ENCODE data around the gene DCDC2.
"Not testable (repeated sequence)": the region's sequence is repeated elsewhere in the genome, so short reads cannot be mapped to it uniquely, and the experiment has no call there.

Gene DCDC2

GRCh38 chr6:24323632-24324337 lies 34.1 kb downstream of the DCDC2 start:
- DNase-seq = no peak

GRCh38 chr6:24322924-24323323 lies 34.9 kb downstream of the DCDC2 start:
- no peak for DNase-seq

- DNase-seq = not testable (repeated sequence)
These were observed 35.4 kb downstream of the DCDC2 start for GRCh38 chr6:24322446-24322845.

GRCh38 chr6:24321538-24322162 lies 36.2 kb downstream of the DCDC2 start:
- DNase-seq = no peak

GRCh38 chr6:24313251-24314141 lies 44.4 kb downstream of the DCDC2 start:
- DNase-seq = no peak

GRCh38 chr6:24311775-24312174 lies 46.1 kb downstream of the DCDC2 start:
- DNase-seq = not testable (repeated sequence)

- DNase-seq = no peak
These were observed 50.0 kb downstream of the DCDC2 start for GRCh38 chr6:24307881-24308280.

GRCh38 chr6:24306936-24307335 lies 50.9 kb downstream of the DCDC2 start:
- no peak for DNase-seq

GRCh38 chr6:24306038-24306437 lies 51.8 kb downstream of the DCDC2 start:
- DNase-seq = no peak

- DNase-seq = no peak
These were observed 60.9 kb downstream of the DCDC2 start for GRCh38 chr6:24296944-24297343.

- not testable (repeated sequence) for DNase-seq
These were observed 64.0 kb downstream of the DCDC2 start for GRCh38 chr6:24293852-24294251.

GRCh38 chr6:24287239-24287638 lies 70.6 kb downstream of the DCDC2 start:
- no peak for DNase-seq

- no peak for DNase-seq
These were observed 73.9 kb downstream of the DCDC2 start for GRCh38 chr6:24284006-24284405.

GRCh38 chr6:24283043-24283985 lies 74.5 kb downstream of the DCDC2 start:
- DNase-seq = peak; percentile 85

GRCh38 chr6:24274441-24275083 lies 83.3 kb downstream of the DCDC2 start:
- peak; percentile 10 for DNase-seq

GRCh38 chr6:24273096-24273870 lies 84.6 kb downstream of the DCDC2 start:
- DNase-seq = no peak

GRCh38 chr6:24272553-24272952 lies 85.3 kb downstream of the DCDC2 start:
- DNase-seq = no peak

- DNase-seq = no peak
These were observed 85.7 kb downstream of the DCDC2 start for GRCh38 chr6:24272148-24272547.

GRCh38 chr6:24270011-24270410 lies 87.8 kb downstream of the DCDC2 start:
- DNase-seq = no peak

GRCh38 chr6:24258214-24258613 lies 99.6 kb downstream of the DCDC2 start:
- DNase-seq = not testable (repeated sequence)

- DNase-seq = peak; percentile 34
These were observed 100.6 kb downstream of the DCDC2 start for GRCh38 chr6:24257282-24257681.

Data from NCI-H1417 treated with DMSO at 0.1 percent for 48 hours (cell line).